ENCODE results near the gene OR11L1. TPM values are rescaled to one million over a fixed set of nuclear protein-coding genes. Genes with fewer than 3 reads are reported as not detected.

The OR11L1 gene
- total RNA-seq, 1 donor, result not detected

DNA sequence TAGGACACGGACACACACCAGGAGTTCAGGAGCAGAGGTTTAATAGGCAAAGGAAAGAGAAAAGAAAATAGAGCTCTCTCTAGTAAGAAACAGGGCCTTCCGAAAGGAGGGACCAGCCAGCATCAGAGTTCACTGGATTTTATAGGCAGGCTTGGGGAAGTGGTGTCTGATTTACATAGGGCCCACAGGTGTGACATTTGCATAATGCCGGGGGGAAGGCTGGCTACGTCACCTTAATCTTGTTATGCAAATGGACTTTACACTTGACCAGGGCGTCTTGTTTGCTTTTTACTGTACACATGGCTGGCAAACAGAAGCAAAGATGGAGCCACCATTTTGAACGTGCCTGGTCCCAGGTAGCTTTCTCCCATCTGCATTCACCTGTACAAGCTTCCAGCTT, 17.7 kb downstream of the OR11L1 start, which contains the start of gene OR14A16:
TSS of gene OR14A16 (minus strand) at position 97 of the 400 bp plus-strand sequence. CDS start 8,390 bp downstream, outside the sequence.
- no peak for DNase-seq (ENCODE audit: low read depth)
- TF ChIP-seq, protein P1, sequence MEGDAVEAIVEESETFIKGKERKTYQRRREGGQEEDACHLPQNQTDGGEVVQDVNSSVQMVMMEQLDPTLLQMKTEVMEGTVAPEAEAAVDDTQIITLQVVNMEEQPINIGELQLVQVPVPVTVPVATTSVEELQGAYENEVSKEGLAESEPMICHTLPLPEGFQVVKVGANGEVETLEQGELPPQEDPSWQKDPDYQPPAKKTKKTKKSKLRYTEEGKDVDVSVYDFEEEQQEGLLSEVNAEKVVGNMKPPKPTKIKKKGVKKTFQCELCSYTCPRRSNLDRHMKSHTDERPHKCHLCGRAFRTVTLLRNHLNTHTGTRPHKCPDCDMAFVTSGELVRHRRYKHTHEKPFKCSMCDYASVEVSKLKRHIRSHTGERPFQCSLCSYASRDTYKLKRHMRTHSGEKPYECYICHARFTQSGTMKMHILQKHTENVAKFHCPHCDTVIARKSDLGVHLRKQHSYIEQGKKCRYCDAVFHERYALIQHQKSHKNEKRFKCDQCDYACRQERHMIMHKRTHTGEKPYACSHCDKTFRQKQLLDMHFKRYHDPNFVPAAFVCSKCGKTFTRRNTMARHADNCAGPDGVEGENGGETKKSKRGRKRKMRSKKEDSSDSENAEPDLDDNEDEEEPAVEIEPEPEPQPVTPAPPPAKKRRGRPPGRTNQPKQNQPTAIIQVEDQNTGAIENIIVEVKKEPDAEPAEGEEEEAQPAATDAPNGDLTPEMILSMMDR (IDR thresholded peaks at IDR 0.05; ENCODE audit: insufficient read depth, low read length), result no peak
- H3K4me3 ChIP-seq (ENCODE audit: low read depth, low read length), result no peak within 1 kb of the TSS

DNA sequence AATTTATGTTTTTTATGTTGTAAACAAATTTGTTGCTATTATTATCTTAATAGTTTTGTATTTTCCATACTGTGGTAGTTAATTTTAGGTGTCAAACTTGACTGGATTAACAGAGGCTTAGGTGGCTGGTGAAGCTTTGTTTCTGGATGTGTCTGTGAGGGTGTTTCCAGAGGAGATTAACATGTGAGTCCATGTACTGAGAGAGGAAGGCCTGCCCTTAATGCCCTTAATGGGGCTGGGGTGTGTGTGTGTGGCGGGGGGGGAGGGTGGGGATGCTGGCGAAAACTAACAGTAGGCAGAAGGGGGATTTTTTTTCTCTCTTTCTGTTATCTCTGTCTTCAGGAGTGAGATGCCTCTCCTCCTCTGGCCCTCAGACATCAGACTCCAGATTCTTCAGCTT, 19.6 kb downstream of the OR11L1 start:
- TF ChIP-seq, protein P1 (IDR thresholded peaks at IDR 0.05; ENCODE audit: insufficient read depth, low read length), result no peak
- no peak for DNase-seq (ENCODE audit: low read depth)
- no peak overlapping the region for H3K4me3 ChIP-seq (ENCODE audit: low read depth, low read length)

GRCh38 chr1:247812637-247813036, 29.1 kb downstream of the OR11L1 start:
- no peak for DNase-seq (ENCODE audit: low read depth)
- no peak overlapping the region for H3K4me3 ChIP-seq (ENCODE audit: low read depth, low read length)
- TF ChIP-seq, protein P1 (IDR thresholded peaks at IDR 0.05; ENCODE audit: insufficient read depth, low read length), result no peak

- TF ChIP-seq, protein P1 (IDR thresholded peaks at IDR 0.05; ENCODE audit: insufficient read depth, low read length), result no peak
- no peak overlapping the region for H3K4me3 ChIP-seq (ENCODE audit: low read depth, low read length)
- DNase-seq (ENCODE audit: low read depth), result no peak
Observed at GRCh38 chr1:247797518-247797917, 44.2 kb downstream of the OR11L1 start.

Other genes with a start within 250 kb of the OR11L1 start
- gene OR2G3, start 236.3 kb downstream of the OR11L1 start, total RNA-seq (ENCODE audit: low replicate concordance), result not detected in 2 replicates
- gene OR13G1, start 162.2 kb downstream of the OR11L1 start, total RNA-seq (ENCODE audit: low replicate concordance), result not detected in 2 replicates
- not detected in 2 replicates for gene OR6F1, start 125.2 kb downstream of the OR11L1 start, total RNA-seq (ENCODE audit: low replicate concordance)
- not detected in 2 replicates for gene OR14K1, start 103.3 kb downstream of the OR11L1 start, total RNA-seq (ENCODE audit: low replicate concordance)
- gene OR14A2, start 93.8 kb downstream of the OR11L1 start, total RNA-seq (ENCODE audit: low replicate concordance), result not detected in 2 replicates
- not detected in 2 replicates for gene OR1C1, start 81.3 kb downstream of the OR11L1 start, total RNA-seq (ENCODE audit: low replicate concordance)
- gene OR14A16, start 17.8 kb downstream of the OR11L1 start, total RNA-seq (ENCODE audit: low replicate concordance), result not detected in 2 replicates
- 0.09 and 3.0 TPM in 2 replicates for gene TRIM58, start 15.3 kb upstream of the OR11L1 start, total RNA-seq (ENCODE audit: low replicate concordance)
- gene OR2W3, start 53.7 kb upstream of the OR11L1 start, total RNA-seq (ENCODE audit: low replicate concordance), result not detected in 2 replicates
- not detected in 2 replicates for gene OR2T8, start 78.4 kb upstream of the OR11L1 start, total RNA-seq (ENCODE audit: low replicate concordance)
- not detected in 2 replicates for gene OR2AJ1, start 83.0 kb upstream of the OR11L1 start, total RNA-seq (ENCODE audit: low replicate concordance)
- not detected in 2 replicates for gene OR2L8, start 107.0 kb upstream of the OR11L1 start, total RNA-seq (ENCODE audit: low replicate concordance)
- gene OR2AK2, start 123.3 kb upstream of the OR11L1 start, total RNA-seq (ENCODE audit: low replicate concordance), result not detected in 2 replicates
- gene OR2L5, start 171.8 kb upstream of the OR11L1 start, total RNA-seq (ENCODE audit: low replicate concordance), result under 0.01 TPM in 1 of 2 replicates, not detected in the other
- not detected in 2 replicates for gene OR2L2, start 188.2 kb upstream of the OR11L1 start, total RNA-seq (ENCODE audit: low replicate concordance)
- gene OR2L3, start 204.9 kb upstream of the OR11L1 start, total RNA-seq (ENCODE audit: low replicate concordance), result not detected in 2 replicates